AG10803 (cell line): ENCODE data around the gene MATCAP1.

Source experiments
- DNase-seq: peaks from one replicate; pipeline ENCODE4 v3.0.0; 2010; ENCODE audit warnings: low read depth
- H3K4me3 ChIP-seq: 2 replicates; pipeline ENCODE4 v1.5.1; 2011; ENCODE audit warnings: mild to moderate bottlenecking, low read length, control low read depth
- TF ChIP-seq, protein P1 (sequence below): conservative IDR thresholded peaks from 2 replicates; pipeline ENCODE4 v1.5.1; 2011; ENCODE audit warnings: mild to moderate bottlenecking, low read length, control low read depth, inconsistent platforms

Gene MATCAP1

GRCh38 chr16:67150047-67150832, 33.5 kb downstream of the MATCAP1 start:
- TF ChIP-seq, protein P1, sequence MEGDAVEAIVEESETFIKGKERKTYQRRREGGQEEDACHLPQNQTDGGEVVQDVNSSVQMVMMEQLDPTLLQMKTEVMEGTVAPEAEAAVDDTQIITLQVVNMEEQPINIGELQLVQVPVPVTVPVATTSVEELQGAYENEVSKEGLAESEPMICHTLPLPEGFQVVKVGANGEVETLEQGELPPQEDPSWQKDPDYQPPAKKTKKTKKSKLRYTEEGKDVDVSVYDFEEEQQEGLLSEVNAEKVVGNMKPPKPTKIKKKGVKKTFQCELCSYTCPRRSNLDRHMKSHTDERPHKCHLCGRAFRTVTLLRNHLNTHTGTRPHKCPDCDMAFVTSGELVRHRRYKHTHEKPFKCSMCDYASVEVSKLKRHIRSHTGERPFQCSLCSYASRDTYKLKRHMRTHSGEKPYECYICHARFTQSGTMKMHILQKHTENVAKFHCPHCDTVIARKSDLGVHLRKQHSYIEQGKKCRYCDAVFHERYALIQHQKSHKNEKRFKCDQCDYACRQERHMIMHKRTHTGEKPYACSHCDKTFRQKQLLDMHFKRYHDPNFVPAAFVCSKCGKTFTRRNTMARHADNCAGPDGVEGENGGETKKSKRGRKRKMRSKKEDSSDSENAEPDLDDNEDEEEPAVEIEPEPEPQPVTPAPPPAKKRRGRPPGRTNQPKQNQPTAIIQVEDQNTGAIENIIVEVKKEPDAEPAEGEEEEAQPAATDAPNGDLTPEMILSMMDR = 0 out of 2 replicates have a peak, but pooled peaks have one; percentile 8
- H3K4me3 ChIP-seq = peak overlapping the region; percentile 69

DNA sequence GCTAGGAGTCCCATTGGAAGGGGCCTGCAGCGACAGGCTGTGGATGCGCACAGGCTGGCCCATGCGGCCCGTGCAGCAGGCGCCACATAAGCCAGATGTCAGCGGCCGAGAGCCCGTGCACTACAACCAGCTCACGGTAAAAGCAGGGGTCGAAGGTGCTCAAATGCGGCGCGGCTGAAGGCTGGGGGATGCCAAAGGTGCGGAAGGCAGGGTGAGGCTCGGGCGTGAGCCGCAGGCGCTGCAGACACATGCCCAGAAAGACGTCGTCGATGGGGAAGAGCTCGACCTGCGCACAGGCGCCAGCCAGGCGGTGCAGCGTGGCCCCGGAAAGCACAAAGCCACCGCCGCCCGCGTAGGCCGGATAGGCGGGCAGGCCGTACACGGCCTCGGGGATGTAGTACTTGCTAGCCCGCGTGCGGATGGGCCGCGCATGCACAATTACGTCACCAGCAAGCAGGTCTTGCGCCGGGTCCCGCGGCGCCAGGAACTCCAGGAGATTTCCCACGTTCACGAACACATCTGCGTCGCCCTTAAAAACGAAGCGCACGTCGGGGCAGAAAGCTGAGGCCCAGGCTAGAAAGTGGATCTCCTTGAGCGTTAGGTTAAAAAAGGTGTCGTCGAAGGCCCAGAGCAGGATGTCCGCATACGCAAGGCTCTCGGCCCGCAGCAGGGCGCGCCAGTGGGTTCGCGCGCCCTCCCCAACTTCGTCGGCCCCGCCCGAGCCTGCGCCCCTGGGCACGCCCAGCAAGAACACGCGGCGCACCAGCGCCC, 34.3 kb downstream of the MATCAP1 start:
- TF ChIP-seq, protein P1 = no peak
- DNase-seq = no peak
- no peak overlapping the region for H3K4me3 ChIP-seq

More at GRCh38 chr16:67150047-67150832, 33.5 kb downstream of the MATCAP1 start:
- peak; percentile 67 for DNase-seq

GRCh38 chr16:67148656-67149275, 35.0 kb downstream of the MATCAP1 start:
- TF ChIP-seq, protein P1 = no peak
- H3K4me3 ChIP-seq = no peak overlapping the region
- DNase-seq = no peak

DNA sequence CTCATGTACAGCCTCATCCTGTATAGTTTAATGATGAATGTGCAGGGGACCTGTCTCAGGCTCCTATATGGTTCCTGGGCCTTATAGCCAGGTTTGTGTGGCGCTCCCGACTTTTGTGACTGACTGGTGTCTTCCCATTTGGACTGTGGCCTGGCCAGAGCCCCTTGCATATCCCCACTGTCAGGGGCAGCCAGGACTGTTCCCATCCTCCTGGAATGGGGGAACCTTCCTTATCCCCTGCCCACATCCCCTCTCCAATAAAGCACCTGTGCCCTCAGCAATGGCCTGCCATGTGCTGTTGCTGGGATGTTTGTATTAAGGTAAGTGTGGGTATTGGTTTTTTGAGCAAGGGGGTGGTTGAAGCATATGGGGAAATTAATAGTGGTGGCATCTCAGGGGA, 35.5 kb downstream of the MATCAP1 start:
- no peak overlapping the region for H3K4me3 ChIP-seq
- no peak for DNase-seq
- TF ChIP-seq, protein P1 = no peak

GRCh38 chr16:67147437-67148140, 36.2 kb downstream of the MATCAP1 start:
- TF ChIP-seq, protein P1 = no peak
- DNase-seq = no peak
- no peak overlapping the region for H3K4me3 ChIP-seq

GRCh38 chr16:67146523-67147357, 37.0 kb downstream of the MATCAP1 start:
- H3K4me3 ChIP-seq = no peak overlapping the region
- TF ChIP-seq, protein P1 = 0 out of 2 replicates have a peak, but pooled peaks have one; percentile 4
- DNase-seq = no peak
